ENCODE measurements around the gene OR6C1.
"Not testable (repeated sequence)": the region's sequence is repeated elsewhere in the genome, so short reads cannot be mapped to it uniquely, and the experiment has no call there.

OR6C1 gene

GRCh38 chr12:55314043-55314442 is at the start of gene OR6C1:
TSS of gene OR6C1 (plus strand) at chr12:55314343. CDS start at chr12:55320600, 6,257 bp downstream.
- no peak for DNase-seq (ENCODE audit: low read depth in 2 of 2)

GRCh38 chr12:55280991-55281390 is 33.2 kb upstream of the OR6C1 start:
- DNase-seq (ENCODE audit: low read depth in 2 of 2) = no peak

- no peak for DNase-seq (ENCODE audit: low read depth in 2 of 2)
These were observed 24.1 kb upstream of the OR6C1 start for GRCh38 chr12:55289999-55290398.

- no peak for DNase-seq (ENCODE audit: low read depth in 2 of 2)
These were observed 17.7 kb upstream of the OR6C1 start, which contains the start of gene OR6C6 for GRCh38 chr12:55296469-55296868. TSS of gene OR6C6 (minus strand) at chr12:55296569. CDS start at chr12:55295232, 1,337 bp downstream.

- no peak for DNase-seq (ENCODE audit: low read depth in 2 of 2)
These were observed 6.1 kb downstream of the OR6C1 start for GRCh38 chr12:55320201-55320600.

- DNase-seq (ENCODE audit: low read depth in 2 of 2) = not testable (repeated sequence)
These were observed 11.7 kb downstream of the OR6C1 start for GRCh38 chr12:55325801-55326200.

- DNase-seq (ENCODE audit: low read depth in 2 of 2) = no peak
These were observed 16.3 kb downstream of the OR6C1 start, which contains the start of gene OR6C3 for GRCh38 chr12:55330446-55330845. TSS of gene OR6C3 (plus strand) at chr12:55330746. CDS start at chr12:55331701, 955 bp downstream.

GRCh38 chr12:55336002-55336401 is 21.9 kb downstream of the OR6C1 start:
- DNase-seq (ENCODE audit: low read depth in 2 of 2) = no peak

GRCh38 chr12:55355338-55355737 is 41.2 kb downstream of the OR6C1 start:
- not testable (repeated sequence) for DNase-seq (ENCODE audit: low read depth in 2 of 2)

GRCh38 chr12:55362675-55363074 is 48.5 kb downstream of the OR6C1 start, which contains the start of gene OR6C75:
TSS of gene OR6C75 (plus strand) at chr12:55362975. CDS start at chr12:55365111, 2,136 bp downstream.
- no peak for DNase-seq (ENCODE audit: low read depth in 2 of 2)

GRCh38 chr12:55365086-55365485 is 50.9 kb downstream of the OR6C1 start:
- DNase-seq (ENCODE audit: low read depth in 2 of 2) = no peak

All from stimulated activated CD4-positive, alpha-beta T cell treated with anti-CD3 and anti-CD28 coated beads, Interleukin-4, amount 100 ng/mL, for 48 hours (primary cell).